Adrenal gland (tissue), 5 donors: ENCODE measurements around the gene ZNF281.

ENCODE experiments used
- CTCF ChIP-seq, 6 experiments: fragments of 450-650 bp in 4 of 6; fragments of 200-600 bp in 2 of 6; sonication (generic) in 1 of 6; IDR thresholded peaks; 1 replicate in 5 of 6; 2 replicates in 1 of 6; pipeline versions ENCODE4 v1.5.1 to v1.8.0; 2016 to 2021; ENCODE audit warnings: antibody characterized with exemption in 6 of 6, mild to moderate bottlenecking in 2 of 6, moderate library complexity in 1 of 6
- POLR2A ChIP-seq, 2 donors: fragments of 450-650 bp; IDR thresholded peaks; one replicate each; pipeline ENCODE4 v1.6.1; 2017; ENCODE audit warnings: antibody characterized with exemption in 2 of 2, mild to moderate bottlenecking in 2 of 2, moderate library complexity in 1 of 2
- donor health status: DM: no; HTN: no; CAD: no.

GRCh38 chr1:200432586-200432985 lies 22.8 kb upstream of the ZNF281 start:
- no peak for TF ChIP-seq CTCF (IDR thresholded peaks at IDR 0.05)
- no peak for TF ChIP-seq POLR2A (IDR thresholded peaks at IDR 0.05)
